ENCODE measurements around the gene DOK4.
A peak's percentile ranks its signal among the peaks of the same experiment; 100 is the strongest.
"Not testable (repeated sequence)": the region's sequence is repeated elsewhere in the genome, so short reads cannot be mapped to it uniquely, and the experiment has no call there.

Gene DOK4

DNA sequence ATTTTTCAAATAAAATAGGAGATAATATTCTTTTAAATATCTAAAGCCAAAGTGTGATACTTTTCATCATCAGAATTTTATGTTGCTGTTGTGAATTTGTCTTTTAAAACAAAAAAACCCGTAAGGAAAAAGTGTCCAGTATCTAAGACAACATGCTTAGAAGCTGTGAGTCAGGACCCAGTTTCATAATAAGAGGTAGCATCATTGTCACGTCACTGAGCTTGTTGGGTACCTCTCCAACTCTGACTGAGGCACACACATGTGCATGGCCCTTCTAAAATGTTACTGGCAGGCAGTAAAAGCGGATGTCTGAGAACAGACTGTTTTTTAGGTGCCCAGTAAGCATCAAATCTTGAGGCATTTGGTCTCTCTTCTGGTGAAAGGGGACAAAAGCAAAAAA, 41.6 kb downstream of the DOK4 start:
- peak in 2 of 3 donors; percentile 19 to 22 for DNase-seq

DNA sequence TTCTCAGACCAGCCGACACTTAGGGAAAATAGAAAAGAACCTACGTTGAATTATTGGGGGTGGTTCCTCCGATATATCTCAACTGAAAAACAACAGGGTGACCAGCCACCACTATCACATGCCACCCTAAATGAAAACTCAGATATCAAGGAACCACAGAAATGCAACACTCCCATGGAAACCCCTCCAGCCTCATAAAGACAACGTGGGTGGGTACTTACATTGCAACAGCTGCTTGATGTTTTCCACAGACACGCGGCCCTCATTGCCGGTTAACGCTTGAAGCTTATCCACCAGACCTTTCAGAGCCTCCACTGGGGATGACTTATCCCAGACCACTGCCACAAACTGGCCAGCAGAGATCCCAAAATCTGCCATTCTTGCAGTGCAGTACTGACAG, 45.7 kb downstream of the DOK4 start:
- DNase-seq: not testable (repeated sequence)

GRCh38 chr16:57439947-57440346, 46.3 kb downstream of the DOK4 start:
- DNase-seq: not testable (repeated sequence)

DNA sequence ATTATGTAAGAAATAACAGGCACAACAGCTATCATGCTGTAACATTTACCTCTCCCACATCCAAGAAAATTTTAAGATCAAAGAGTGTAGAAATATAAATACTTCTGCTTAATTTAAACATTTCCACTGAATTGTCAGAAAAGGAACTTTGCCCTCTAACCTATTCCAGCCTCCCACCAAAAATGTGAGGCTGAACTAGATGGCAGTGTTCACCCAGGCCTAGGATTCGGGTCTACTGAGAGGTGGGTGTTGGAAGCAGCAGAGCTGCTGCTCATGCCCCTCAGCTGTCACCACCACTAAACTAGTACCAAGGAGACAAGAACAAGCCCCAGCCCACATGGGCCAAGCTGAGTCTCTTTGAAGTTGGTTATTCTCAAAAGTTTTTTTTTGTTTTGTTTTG, 50.5 kb downstream of the DOK4 start:
- no peak for DNase-seq

- DNase-seq: no peak
These were observed 52.3 kb downstream of the DOK4 start for GRCh38 chr16:57434003-57434402.

DNA sequence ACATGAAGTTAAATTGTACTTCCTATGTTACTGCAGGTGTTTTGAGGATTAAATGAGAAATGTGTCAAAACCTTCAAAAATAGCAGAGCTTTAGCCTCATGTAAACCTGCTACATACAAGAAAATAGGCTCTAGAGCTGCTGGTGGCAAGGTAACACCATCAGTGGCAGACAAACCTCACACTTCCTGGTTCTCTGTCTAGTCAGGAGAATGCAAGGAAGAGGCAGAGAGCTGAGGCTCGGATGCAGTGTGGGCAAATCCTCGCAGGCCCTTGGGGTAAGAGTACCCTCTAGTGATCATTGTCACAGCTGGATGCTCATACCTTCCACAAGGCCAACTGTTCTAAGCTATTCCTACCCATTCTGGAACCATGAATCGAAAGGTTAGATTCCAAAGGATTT, 53.3 kb downstream of the DOK4 start:
- no peak for DNase-seq

DNA sequence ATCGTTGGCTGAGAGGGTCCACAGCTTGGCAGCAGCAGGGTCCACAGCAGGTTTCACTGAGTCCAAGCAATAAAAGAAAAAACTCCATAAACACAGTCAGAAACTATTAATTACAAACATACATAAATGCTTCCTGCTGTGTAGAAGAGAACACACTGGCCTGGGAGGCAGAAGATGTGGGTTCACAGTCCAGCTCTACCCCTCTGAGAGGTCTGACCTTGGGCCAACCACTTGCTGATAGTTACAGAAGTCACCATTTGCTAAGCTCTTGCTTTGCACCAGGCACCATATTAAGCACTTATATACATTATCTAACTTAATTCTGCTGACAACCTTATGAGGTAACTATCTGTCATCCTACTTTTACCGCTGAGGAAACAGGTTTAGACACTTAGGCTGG, 53.8 kb downstream of the DOK4 start:
- DNase-seq: no peak

GRCh38 chr16:57430955-57431354, 55.3 kb downstream of the DOK4 start:
- DNase-seq: peak in 2 of 3 donors; percentile 16 to 37

DNA sequence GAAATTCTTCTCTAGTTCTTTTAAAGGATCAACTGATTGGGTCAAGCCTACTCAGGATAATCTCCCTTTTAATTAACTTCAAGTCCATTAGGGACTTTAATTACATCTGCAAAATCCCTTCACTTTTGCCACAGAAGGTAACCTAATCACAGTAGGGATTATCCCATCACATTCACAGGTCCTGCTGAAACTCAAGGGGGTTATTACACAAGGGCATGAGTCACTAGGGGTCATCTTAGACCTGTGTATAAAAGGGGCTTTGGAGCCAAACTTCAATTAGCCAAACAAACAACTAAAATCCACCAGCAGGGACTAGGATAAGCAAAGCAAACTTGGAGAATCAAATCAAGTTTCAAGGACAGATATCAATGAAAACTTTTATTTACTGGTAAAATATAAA, 58.5 kb downstream of the DOK4 start:
- no peak for DNase-seq

- DNase-seq: no peak
These were observed 59.0 kb downstream of the DOK4 start for GRCh38 chr16:57427307-57427706.

GRCh38 chr16:57426356-57426755, 59.9 kb downstream of the DOK4 start:
- no peak for DNase-seq

DNA sequence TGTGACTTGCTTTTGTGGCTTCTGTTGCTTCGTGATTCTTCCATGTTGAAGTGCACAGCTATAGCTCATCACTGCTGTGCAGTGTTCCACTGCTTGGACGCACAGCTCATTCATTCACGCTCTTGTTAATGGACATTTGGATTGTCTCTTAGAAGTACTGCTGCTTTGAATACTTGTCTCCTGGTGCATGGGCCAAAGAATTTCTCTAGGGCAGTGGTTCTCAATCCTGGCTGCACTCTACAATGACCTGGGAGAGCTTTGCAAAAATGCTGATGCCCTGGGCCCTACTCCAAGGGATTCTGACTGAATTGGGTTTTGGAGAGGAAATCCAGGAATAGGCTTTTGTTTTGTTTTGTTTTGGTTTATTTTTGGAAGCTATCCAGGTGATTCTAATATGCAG, 61.7 kb downstream of the DOK4 start:
- no peak for DNase-seq

GRCh38 chr16:57423152-57423551, 63.1 kb downstream of the DOK4 start:
- DNase-seq: no peak

- DNase-seq: peak; percentile 60 to 70 (median 68)
These were observed 64.0 kb downstream of the DOK4 start for GRCh38 chr16:57422026-57422944.
